Measurements from ENCODE around the gene RAB25.
"Not testable (repeated sequence)": the region's sequence is repeated elsewhere in the genome, so short reads cannot be mapped to it uniquely, and the experiment has no call there.

Gene RAB25

DNA sequence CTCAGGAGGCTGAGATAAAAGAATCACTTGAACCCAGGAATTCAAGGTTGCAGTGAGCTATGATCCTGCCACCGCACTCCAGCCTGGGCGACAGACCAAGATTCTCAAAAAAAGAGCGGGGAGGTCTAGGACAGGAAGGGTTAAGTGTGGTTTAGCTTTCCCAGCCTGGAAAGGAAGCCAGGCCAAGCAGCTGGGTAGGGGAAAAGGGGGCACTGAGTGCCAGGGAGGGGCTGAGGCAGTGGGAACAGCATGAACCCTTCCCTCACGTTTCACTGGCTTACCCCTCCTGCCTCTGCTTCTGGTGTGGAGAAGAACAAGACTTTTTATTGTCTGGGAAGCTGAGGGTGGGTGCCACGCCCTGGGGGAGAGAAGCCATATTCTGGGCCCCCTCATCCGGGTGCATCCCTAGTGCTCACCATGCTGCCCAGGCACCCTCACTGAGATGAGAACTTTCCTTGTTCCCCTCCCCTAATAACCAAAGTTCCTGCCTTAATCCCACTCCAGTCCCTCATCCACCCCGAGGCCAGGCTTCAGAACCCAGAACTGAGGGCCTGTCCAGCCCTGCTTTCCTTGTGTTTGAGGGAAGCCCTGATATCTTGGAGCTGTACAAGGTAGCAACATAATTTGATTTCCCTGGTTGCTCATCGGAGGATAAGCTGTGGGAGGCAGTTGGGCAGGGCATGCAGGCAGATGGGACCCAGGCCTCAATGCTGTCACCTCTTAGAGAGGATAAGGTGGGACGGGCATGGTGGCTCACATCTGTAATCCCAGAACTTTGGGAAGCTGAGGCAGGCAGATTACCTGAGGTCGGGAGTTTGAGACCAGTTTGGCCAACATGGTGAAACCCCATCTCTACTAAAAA lies 51.5 kb downstream of the RAB25 start:
- Mint-ChIP-seq H3K4me3 (no peak overlapping the region), H3K27ac (no peak overlapping the region), H3K27me3 (peaks cover 22% of the 10 kb centered on the region)

DNA sequence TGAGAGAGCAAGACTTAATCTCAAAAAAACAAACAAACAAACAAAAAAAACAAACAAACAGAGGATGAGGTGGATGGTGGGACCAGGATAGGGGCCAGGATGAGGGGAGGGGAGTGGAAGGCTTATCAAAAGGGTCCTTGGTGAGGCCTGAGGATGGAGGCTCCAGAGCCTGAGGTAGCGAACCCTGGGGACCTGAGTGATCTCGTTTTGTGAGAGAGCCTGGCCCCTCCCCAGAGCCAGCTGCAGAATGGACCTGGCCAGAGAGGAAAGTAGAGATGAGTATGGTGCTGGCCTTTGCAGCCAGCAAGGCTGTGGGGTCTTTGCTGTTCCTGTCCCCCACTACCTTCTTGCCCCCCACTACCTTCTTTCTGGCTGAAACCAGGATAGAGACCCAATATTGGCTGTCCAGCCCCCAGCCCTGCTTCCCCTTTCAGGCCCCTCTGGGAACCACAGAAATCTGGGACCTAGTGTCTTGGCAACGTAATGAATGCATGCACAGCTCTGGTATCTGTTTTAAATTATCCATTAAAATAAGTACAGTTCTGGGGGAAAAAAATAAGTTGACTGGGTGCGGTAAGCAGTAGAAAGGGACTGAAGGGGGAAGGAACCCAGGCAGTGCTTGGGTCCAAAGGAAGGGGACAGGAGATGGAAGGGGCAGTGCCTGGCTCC lies 52.5 kb downstream of the RAB25 start:
- Mint-ChIP-seq H3K4me3 (peak overlapping the region; percentile 92), H3K27me3 (peaks cover 23% of the 10 kb centered on the region), H3K36me3 (ENCODE audit: low read depth) (peaks cover 9% of the 10 kb centered on the region), H3K4me1 (ENCODE audit: low read depth) (peaks cover 50% of the 10 kb centered on the region), H3K27ac (peak overlapping the region; percentile 86), H3K9me3 (no peaks in the 10 kb centered on the region)

More for the DNA sequence above, 51.5 kb downstream of the RAB25 start:
- H3K9me3 Mint-ChIP-seq = no peaks in the 10 kb centered on the region
- H3K36me3 Mint-ChIP-seq (ENCODE audit: low read depth) = peaks cover 6% of the 10 kb centered on the region
- peaks cover 53% of the 10 kb centered on the region for H3K4me1 Mint-ChIP-seq (ENCODE audit: low read depth)

DNA sequence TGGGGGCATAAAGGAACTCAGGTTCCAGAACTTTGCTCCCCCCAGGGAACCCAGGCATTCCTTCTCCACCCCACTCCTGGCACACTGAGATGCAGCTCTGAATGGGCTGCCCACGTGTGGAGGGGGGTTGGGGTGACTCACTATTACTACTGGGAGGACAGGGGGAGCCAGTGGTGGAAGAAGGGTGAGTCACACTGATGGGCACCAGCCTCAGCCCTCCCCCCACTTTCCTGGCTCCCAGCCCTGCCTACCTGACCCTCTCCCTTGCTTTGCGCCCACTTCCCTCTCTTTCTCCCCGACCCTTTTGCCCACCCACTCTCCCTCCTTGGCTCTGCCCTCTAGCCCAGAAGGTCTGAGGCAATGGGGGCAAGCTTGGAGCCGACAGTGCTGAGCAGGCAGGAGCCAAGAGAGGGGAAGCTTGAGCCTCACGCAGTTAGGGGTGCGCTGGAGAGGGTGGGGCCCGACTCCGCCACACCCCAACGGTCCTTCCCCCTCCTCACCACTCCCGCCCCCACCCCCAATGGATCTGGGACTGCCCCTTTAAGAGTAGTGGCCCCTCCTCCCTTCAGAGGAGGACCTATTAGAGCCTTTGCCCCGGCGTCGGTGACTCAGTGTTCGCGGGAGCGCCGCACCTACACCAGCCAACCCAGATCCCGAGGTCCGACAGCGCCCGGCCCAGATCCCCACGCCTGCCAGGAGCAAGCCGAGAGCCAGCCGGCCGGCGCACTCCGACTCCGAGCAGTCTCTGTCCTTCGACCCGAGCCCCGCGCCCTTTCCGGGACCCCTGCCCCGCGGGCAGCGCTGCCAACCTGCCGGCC lies 53.4 kb downstream of the RAB25 start, which contains the start of gene LMNA:
Gene LMNA (plus strand): TSS at position 611 of the 818 bp plus-strand sequence. CDS start 208 bp downstream, outside the sequence.
- peaks cover 14% of the 10 kb centered on the region for H3K36me3 Mint-ChIP-seq (ENCODE audit: low read depth)
- H3K9me3 Mint-ChIP-seq = no peaks in the 10 kb centered on the region
- H3K27me3 Mint-ChIP-seq = peaks cover 25% of the 10 kb centered on the region

DNA sequence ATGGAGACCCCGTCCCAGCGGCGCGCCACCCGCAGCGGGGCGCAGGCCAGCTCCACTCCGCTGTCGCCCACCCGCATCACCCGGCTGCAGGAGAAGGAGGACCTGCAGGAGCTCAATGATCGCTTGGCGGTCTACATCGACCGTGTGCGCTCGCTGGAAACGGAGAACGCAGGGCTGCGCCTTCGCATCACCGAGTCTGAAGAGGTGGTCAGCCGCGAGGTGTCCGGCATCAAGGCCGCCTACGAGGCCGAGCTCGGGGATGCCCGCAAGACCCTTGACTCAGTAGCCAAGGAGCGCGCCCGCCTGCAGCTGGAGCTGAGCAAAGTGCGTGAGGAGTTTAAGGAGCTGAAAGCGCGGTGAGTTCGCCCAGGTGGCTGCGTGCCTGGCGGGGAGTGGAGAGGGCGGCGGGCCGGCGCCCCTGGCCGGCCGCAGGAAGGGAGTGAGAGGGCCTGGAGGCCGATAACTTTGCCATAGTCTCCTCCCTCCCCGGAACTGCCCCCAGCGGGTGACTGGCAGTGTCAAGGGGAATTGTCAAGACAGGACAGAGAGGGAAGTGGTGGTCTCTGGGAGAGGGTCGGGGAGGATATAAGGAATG lies 54.1 kb downstream of the RAB25 start:
- peak overlapping the region; percentile 58 for H3K27ac Mint-ChIP-seq
- peaks cover 50% of the 10 kb centered on the region for H3K4me1 Mint-ChIP-seq (ENCODE audit: low read depth)
- no peaks in the 10 kb centered on the region for H3K9me3 Mint-ChIP-seq
- peak overlapping the region; percentile 92 for H3K4me3 Mint-ChIP-seq
- H3K27me3 Mint-ChIP-seq = peaks cover 25% of the 10 kb centered on the region
- H3K36me3 Mint-ChIP-seq (ENCODE audit: low read depth) = peaks cover 18% of the 10 kb centered on the region

More for the DNA sequence above, 53.4 kb downstream of the RAB25 start, which contains the start of gene LMNA:
- Mint-ChIP-seq H3K4me3 (peak within 1 kb of the TSS; percentile 92), H3K27ac (peak within 1 kb of the TSS; percentile 86), H3K4me1 (ENCODE audit: low read depth) (peaks cover 45% of the 10 kb centered on the region)

DNA sequence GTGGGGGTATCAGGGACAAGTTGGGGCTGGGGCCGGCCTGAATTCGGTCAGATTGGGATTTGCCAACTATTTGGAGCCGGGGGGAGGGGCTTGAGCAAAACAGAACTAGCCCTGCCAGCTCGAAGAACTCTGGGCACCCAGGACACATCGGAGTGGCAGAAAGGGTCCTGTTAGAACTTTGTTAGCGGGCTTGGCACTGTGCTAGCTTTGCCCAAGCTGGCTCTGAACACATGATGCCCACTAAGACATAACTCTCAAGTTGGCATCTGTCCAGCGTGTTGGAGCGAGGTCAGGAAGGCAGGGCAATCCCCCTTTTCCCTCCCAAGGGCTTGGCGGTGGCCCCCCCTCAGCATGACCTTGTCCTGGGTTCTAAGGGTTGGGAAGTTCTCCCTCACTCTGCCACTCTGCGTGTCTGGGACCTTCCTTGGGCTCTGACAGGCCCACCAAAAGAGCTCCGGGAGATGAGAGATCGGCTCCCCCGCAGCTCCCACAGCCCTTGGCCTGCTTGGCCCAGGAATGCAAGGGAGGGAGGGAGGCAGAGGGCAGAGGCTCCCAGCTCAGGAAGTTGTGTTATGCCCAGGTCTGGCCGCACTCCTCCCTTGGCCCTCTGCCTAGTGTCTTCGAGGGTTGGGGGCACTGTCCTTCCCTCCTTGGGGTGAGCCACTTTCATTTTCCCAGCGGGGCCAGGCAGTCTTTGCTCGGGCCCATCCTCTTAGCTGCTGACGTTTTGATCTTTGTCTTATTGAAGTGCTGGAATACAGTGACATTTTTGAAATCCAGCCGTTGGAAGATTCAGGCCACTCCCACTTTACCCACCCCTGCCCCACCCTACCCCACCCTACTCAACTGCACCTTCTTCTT lies 54.8 kb downstream of the RAB25 start:
- peaks cover 57% of the 10 kb centered on the region for H3K4me1 Mint-ChIP-seq (ENCODE audit: low read depth)
- peaks cover 21% of the 10 kb centered on the region for H3K27me3 Mint-ChIP-seq
- H3K9me3 Mint-ChIP-seq = no peaks in the 10 kb centered on the region
- peak overlapping the region; percentile 58 for H3K27ac Mint-ChIP-seq
- peaks cover 25% of the 10 kb centered on the region for H3K36me3 Mint-ChIP-seq (ENCODE audit: low read depth)
- H3K4me3 Mint-ChIP-seq = peak overlapping the region; percentile 92

DNA sequence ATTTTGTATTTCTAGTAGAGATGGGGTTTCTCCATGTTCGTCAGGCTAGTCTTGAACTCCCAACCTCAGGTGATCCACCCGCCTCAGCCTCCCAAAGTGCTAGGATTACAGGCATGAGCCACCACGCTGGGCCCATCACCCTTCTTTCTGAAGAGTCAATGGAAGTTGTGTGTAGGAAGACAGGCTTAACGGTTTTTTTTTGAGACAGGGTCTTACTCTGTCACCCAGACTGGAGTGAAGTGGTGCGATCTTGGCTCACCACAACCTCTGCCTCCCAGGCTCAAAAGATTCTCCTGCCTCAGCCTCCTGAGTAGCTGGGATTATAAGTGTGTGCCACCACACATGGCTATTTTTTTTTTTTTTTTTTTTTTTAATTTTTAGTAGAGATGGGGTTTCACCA lies 55.8 kb downstream of the RAB25 start:
- not testable (repeated sequence) for H3K9me3 Mint-ChIP-seq
- Mint-ChIP-seq H3K27me3 (peaks cover 17% of the 10 kb centered on the region), H3K27ac (peak overlapping the region; percentile 41), H3K4me3 (peak overlapping the region; percentile 92), H3K4me1 (ENCODE audit: low read depth) (peaks cover 57% of the 10 kb centered on the region), H3K36me3 (ENCODE audit: low read depth) (peaks cover 32% of the 10 kb centered on the region)

DNA sequence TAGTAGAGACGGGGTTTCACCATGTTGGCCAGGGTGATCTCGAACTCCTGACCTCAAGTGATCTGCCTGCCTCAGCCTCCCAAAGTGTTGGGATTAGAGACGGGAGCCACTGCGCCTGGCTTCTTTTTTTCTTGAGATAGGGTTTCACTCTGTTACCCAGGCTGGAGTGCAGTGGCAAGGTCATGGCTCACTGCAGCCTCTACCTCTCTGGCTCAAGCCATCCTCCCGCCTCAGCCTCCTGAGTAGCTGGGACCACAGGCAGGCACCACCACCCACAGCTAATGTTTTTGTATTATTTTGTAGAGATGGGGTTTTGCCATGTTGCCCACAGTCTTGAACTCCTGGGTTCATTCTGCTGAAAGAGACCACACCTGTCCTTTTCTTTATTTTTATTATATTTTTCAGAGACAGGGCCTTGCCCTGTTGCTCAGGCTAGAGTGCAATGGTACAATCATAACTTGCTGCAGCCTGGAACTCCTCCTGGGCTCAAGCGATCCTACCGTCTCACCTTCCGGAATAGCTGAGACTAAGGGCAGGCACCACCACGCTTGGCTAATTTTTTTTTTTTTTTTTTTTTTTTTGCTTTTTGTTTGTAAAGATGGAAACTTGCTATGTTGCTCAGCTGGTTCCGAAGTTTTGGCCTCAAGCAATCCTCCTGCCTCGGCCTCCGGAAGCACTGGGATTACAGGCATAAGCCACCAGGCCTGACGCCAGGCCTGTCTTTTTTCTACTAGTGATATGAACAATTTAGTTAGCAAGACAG lies 56.6 kb downstream of the RAB25 start:
- peaks cover 36% of the 10 kb centered on the region for H3K36me3 Mint-ChIP-seq (ENCODE audit: low read depth)
- H3K4me3 Mint-ChIP-seq = peak overlapping the region; percentile 61
- no peak overlapping the region for H3K27ac Mint-ChIP-seq
- H3K9me3 Mint-ChIP-seq = no peaks in the 10 kb centered on the region
- H3K27me3 Mint-ChIP-seq = peaks cover 11% of the 10 kb centered on the region
- H3K4me1 Mint-ChIP-seq (ENCODE audit: low read depth) = peaks cover 61% of the 10 kb centered on the region

DNA sequence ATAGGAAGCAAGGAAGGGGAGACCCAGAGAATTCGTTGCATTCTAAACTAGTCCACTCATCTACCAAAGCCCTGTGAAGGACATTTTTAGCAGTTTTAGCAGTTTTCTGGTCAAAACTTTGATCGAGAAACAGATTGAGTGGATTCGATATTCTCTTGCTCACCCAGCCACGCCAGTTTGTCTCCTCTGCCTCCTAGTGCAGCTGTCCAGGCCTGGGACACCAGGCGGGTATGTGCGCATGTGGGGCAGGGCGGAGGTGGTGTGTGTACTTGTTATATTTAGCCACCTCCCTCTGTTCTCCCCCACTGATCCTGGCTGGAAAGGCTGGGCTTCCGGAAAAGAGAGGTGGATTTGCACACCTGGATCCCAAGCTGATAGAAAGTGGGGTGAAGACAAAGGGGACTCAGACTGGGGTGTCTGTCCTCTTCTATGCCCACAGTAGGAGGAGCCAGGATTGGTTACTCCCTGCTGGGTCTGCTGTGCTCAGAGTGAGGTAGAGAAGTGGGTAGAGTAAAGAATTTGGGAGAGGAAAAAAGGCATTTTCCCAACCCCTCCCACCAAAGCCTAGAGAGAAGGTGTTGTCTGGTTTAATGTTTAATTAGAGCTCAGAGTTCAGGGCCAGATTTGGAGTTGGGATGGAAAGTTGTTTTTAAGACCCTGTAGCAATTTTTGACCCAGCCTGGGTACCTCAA lies 57.4 kb downstream of the RAB25 start:
- peaks cover 61% of the 10 kb centered on the region for H3K4me1 Mint-ChIP-seq (ENCODE audit: low read depth)
- H3K27me3 Mint-ChIP-seq = peaks cover 11% of the 10 kb centered on the region
- no peaks in the 10 kb centered on the region for H3K9me3 Mint-ChIP-seq
- H3K4me3 Mint-ChIP-seq = peak overlapping the region; percentile 75
- peaks cover 37% of the 10 kb centered on the region for H3K36me3 Mint-ChIP-seq (ENCODE audit: low read depth)
- no peak overlapping the region for H3K27ac Mint-ChIP-seq

DNA sequence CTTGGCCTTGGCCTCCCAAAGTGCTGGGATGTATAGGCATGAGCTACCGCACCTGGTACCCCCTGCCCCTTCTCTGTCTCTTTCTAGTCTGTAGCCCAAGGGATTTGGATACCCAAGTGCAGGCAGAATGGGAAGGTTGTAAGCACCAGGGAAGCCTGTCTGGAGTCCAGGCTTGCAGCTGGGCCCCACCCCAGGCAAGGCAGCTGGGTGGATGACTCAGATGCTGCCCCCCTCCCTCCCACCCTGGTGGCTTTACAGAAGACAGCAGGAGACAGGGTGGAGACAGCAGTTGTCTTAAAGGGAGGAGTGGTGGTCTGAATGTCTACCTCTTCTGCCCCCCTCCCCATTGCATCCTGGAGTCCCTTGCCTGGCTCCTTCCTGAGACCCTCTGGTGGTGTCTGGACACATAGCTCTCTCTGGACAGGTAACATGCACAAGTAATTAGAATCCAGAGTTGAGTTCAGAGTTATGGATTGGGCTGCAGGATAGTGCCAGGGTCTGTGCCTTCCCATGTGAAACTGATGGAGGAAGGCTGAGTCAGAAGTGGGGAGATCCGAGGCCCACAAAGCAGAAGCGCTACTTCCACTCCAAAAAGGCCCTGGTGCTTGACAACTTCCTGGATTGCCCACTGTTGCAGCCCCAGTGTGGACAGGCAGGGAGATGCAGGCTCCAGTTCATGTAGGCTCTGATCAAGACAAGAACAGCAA lies 58.7 kb downstream of the RAB25 start:
- Mint-ChIP-seq H3K4me3 (peak overlapping the region; percentile 61), H3K9me3 (no peaks in the 10 kb centered on the region), H3K27me3 (peaks cover 8% of the 10 kb centered on the region), H3K36me3 (ENCODE audit: low read depth) (peaks cover 37% of the 10 kb centered on the region), H3K4me1 (ENCODE audit: low read depth) (peaks cover 63% of the 10 kb centered on the region), H3K27ac (no peak overlapping the region)
